Testis (tissue), 3 donors: ENCODE data around the gene LRRIQ4. TPM values are rescaled to one million over a fixed set of nuclear protein-coding genes. Genes with fewer than 3 reads are reported as not detected.

Experiments
- DNase-seq: peaks from one replicate; pipeline ENCODE4 v3.0.0-alpha.2; 2019
- H3K27ac ChIP-seq, 2 donors: fragments of 200-600 bp; sonication (generic); one replicate each; pipeline ENCODE4 v1.5.1; 2019
- H3K27me3 ChIP-seq: fragments of 200-600 bp; sonication (generic); one replicate; pipeline ENCODE4 v1.5.1; 2019
- H3K36me3 ChIP-seq: fragments of 200-600 bp; sonication (generic); one replicate; pipeline ENCODE4 v1.5.1; 2017; ENCODE audit warnings: low read depth; ENCODE audit errors: missing control alignments
- H3K4me1 ChIP-seq: fragments of 200-600 bp; sonication (generic); one replicate; pipeline ENCODE4 v1.5.1; 2019
- H3K4me3 ChIP-seq, 2 donors: fragments of 200-600 bp; sonication (generic); one replicate each; pipeline ENCODE4 v1.5.1; 2017 to 2019
- H3K9me3 ChIP-seq: fragments of 200-600 bp; sonication (generic); one replicate; pipeline ENCODE4 v1.5.1; 2017
- POLR2A ChIP-seq: fragments of 450-650 bp; IDR thresholded peaks from one replicate; pipeline ENCODE4 v1.6.1; 2017; ENCODE audit warnings: antibody characterized with exemption, mild to moderate bottlenecking, moderate library complexity
- WGBS, 2 donors: methylation state at CpG; one replicate each; pipeline ENCODE4 v1.1.5; 2018; 5-methylcytosine and 5-hydroxymethylcytosine counted together
- intact Hi-C: fragments of 100-400 bp; cut with DNase I; formaldehyde crosslinking; loops from one replicate; pipeline ENCODE4 v1.15.1; 2023; ENCODE audit warnings: low total_unique reads
- polyA plus RNA-seq: library from polyadenylated mRNA; stranded (reverse); fragments of 350-450 nt; fragmentation: Illumina TruSeq; extraction: RNeasy Lipid Tissue Mini Kit (QIAGEN cat#74804); gene quantifications from one replicate; pipeline ENCODE4 v1.2.3, GENCODE V29; 2014; ENCODE audit warnings: low read depth, low replicate concordance; ENCODE audit not compliant: insufficient read depth
- total RNA-seq, 2 donors: library from RNA; depleted of rRNA; stranded (reverse); fragments of >200 nt; gene quantifications; one replicate each; pipeline ENCODE4 v1.2.3, GENCODE V29; 2016
- TF ChIP-seq, protein P1 (sequence below), 3 experiments: fragments of 450-650 bp in 2 of 3; fragments of 200-600 bp in 1 of 3; sonication (generic) in 1 of 3; IDR thresholded peaks; one replicate each; pipeline ENCODE4 v1.5.1; 2016 to 2019; ENCODE audit warnings: antibody characterized with exemption in 3 of 3, mild to moderate bottlenecking in 2 of 3, moderate library complexity in 1 of 3

The LRRIQ4 gene
- total and polyA plus RNA-seq, 3 donors from 2014 or later: 0.68 to 3.4 (median 1.3) TPM

DNA sequence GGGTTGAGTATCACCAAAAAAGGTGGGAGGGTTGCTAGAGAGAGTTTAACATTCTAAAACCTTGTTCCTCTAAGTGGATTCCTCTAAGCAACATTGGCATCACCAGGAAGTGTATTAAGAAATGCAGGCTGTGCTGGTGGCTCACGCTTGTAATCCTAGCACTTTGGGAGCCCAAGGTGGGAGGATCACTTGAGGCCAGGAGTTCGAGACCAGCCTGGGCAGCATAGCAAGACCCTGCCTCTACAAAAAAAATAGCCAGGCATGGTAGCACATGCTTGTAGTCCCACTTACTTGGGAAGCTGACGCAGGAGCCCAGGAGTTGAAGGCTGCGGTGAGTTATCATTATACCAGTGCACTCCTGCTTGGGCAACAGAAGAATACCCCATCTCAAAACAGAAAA is 34.8 kb upstream of the LRRIQ4 start:
- no peaks in the 10 kb centered on the region for H3K27me3 ChIP-seq
- no peak overlapping the region for H3K4me3 ChIP-seq
- peaks cover 13% of the 10 kb centered on the region for H3K4me1 ChIP-seq
- no peak for TF ChIP-seq POLR2A
- TF ChIP-seq, protein P1, sequence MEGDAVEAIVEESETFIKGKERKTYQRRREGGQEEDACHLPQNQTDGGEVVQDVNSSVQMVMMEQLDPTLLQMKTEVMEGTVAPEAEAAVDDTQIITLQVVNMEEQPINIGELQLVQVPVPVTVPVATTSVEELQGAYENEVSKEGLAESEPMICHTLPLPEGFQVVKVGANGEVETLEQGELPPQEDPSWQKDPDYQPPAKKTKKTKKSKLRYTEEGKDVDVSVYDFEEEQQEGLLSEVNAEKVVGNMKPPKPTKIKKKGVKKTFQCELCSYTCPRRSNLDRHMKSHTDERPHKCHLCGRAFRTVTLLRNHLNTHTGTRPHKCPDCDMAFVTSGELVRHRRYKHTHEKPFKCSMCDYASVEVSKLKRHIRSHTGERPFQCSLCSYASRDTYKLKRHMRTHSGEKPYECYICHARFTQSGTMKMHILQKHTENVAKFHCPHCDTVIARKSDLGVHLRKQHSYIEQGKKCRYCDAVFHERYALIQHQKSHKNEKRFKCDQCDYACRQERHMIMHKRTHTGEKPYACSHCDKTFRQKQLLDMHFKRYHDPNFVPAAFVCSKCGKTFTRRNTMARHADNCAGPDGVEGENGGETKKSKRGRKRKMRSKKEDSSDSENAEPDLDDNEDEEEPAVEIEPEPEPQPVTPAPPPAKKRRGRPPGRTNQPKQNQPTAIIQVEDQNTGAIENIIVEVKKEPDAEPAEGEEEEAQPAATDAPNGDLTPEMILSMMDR (IDR thresholded peaks at IDR 0.05): no peak
- H3K36me3 ChIP-seq: no peaks in the 10 kb centered on the region
- DNase-seq: no peak
- H3K27ac ChIP-seq: no peak overlapping the region
- intact Hi-C loops: no loop called here
- H3K9me3 ChIP-seq: no peaks in the 10 kb centered on the region
- WGBS, 2 donors: 83 to 95% methylated on average over 4 of the region's 4 CpGs

DNA sequence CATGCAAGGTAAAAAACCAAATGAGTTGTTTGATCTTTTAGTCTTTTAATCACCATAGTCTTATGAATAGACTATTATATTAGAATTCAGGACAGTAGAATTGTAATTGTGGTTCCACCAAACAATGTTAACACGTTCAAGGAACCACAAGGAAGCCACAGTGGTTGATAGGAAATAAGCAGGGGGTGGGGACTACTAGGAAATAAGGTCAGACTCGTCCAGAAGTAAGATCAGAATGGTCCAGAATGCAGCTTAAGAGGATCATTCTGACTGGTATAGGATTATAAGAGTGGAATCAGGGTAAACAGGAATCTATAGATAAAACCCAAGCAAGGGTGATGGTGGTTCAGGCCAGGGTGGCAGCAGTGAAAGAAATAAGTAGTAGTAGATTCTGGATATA is 31.9 kb upstream of the LRRIQ4 start:
- Histone ChIP-seq H3K36me3 (no peaks in the 10 kb centered on the region), H3K27ac (no peak overlapping the region), H3K4me1 (no peaks in the 10 kb centered on the region), H3K4me3 (no peak overlapping the region), H3K27me3 (no peaks in the 10 kb centered on the region), H3K9me3 (no peaks in the 10 kb centered on the region)
- 74 to 76% methylated on average over 2 of the region's 2 CpGs for WGBS, 2 donors
- TF ChIP-seq, protein P1 (IDR thresholded peaks at IDR 0.05): no peak
- no peak for TF ChIP-seq POLR2A
- DNase-seq: no peak
- intact Hi-C loops: no loop called here

DNA sequence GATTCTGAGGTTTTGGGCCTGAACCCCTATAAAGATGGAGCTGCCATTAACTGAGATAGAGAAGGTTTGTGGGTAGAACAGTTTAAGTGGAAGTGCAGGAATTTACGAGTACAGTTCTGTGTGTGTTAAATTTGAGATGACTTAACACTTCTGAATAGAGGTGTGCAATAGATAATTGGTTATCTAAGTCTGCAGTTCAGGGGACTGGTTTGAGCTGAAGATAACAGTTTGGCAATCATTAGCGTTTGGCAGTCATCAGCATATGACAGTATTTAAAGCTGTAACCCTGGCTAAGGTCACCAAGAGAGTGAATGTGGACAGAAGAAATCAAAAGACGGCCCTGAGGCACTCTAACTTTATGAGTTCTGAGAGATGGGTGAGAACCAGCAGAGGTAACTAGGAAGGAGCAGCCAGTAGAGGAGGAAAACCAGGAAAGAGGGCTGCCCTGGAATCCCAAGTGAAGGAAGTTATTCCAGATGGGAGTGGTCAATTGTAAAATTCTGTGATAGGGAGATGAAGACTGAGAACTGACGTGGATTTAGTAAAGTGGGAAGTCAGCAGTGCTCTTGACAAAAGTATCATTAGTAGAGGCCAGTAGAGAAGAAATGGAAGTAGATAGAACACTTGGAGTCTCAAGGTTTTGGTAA is 31.3 kb upstream of the LRRIQ4 start:
- WGBS, 2 donors: 82 to 85% methylated on average over 4 of the region's 4 CpGs
- intact Hi-C loops: no loop called here
- DNase-seq: no peak

DNA sequence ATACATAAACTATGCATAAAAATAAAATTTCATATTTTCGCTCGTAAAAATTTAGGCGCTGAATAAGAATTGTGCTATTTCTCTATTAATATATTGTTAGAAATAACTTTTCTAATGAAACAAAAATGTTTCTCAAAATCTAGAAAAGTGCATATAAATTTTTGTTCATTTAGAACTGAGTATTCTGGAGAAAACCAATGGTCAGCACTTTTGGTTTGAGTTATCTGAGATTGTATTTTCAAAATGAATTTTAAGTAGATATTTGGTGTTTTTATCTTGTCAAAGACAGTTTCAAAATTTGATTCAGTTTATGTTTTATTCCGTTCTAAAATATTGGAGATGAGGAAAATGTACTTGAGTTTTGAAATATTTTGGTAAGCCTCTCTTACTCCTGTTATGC is 25.6 kb upstream of the LRRIQ4 start:
- 96 to 97% methylated on average over 4 of the region's 4 CpGs for WGBS, 2 donors
- no peaks in the 10 kb centered on the region for H3K27me3 ChIP-seq
- no peak overlapping the region for H3K27ac ChIP-seq
- H3K4me1 ChIP-seq: no peaks in the 10 kb centered on the region
- H3K4me3 ChIP-seq: no peak overlapping the region
- H3K36me3 ChIP-seq: no peaks in the 10 kb centered on the region
- intact Hi-C loops: no loop called here
- H3K9me3 ChIP-seq: no peaks in the 10 kb centered on the region
- no peak for TF ChIP-seq POLR2A
- TF ChIP-seq, protein P1 (IDR thresholded peaks at IDR 0.05): no peak
- DNase-seq: no peak

More for the DNA sequence above, 31.3 kb upstream of the LRRIQ4 start:
- Histone ChIP-seq H3K27ac (no peak overlapping the region), H3K4me1 (no peaks in the 10 kb centered on the region), H3K27me3 (no peaks in the 10 kb centered on the region), H3K36me3 (no peaks in the 10 kb centered on the region), H3K9me3 (no peaks in the 10 kb centered on the region), H3K4me3 (no peak overlapping the region)
- TF ChIP-seq, protein P1 (IDR thresholded peaks at IDR 0.05): no peak

DNA sequence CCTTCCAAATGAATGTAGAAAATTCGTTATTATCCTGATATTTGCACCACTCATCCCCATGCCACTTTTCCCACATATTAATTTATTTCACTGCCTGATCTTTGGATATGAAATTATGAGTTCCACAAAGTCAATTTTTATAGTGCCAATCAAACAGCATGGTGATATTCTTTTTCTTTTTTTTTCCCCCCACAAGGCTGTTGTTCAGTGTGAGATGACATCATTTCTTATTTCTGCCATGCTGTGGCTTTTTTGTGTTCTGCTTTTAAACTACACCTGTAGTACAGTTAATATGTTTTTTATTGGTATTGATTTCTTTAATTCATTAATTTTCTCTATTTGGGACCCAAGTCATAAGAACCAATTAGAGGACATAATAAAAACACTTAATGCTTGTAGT is 24.9 kb upstream of the LRRIQ4 start:
- no peak for DNase-seq
- intact Hi-C loops: no loop called here
- Histone ChIP-seq H3K9me3 (no peaks in the 10 kb centered on the region), H3K4me3 (no peak overlapping the region), H3K36me3 (no peaks in the 10 kb centered on the region), H3K27me3 (no peaks in the 10 kb centered on the region), H3K4me1 (no peaks in the 10 kb centered on the region), H3K27ac (no peak overlapping the region)
- 90 to 93% methylated on average over 1 of the region's 1 CpG for WGBS, 2 donors
- TF ChIP-seq POLR2A: no peak
- TF ChIP-seq, protein P1 (IDR thresholded peaks at IDR 0.05): no peak
